WTC11 (cell line): ENCODE measurements around the gene ABHD11. TPM values are rescaled to one million over a fixed set of nuclear protein-coding genes. Genes with fewer than 3 reads are reported as not detected.

Source experiments
- ELF4 ChIP-seq: sonication (generic); formaldehyde crosslinking; IDR thresholded peaks from 2 replicates; pipeline ENCODE4 v1.8.1; 2022; ENCODE audit warnings: low read depth, mild to moderate bottlenecking, moderate library complexity, missing genetic modification reagents
- ESRRA ChIP-seq: sonication (generic); formaldehyde crosslinking; IDR thresholded peaks from 2 replicates; pipeline ENCODE4 v1.8.1; 2022; ENCODE audit warnings: mild to moderate bottlenecking, missing genetic modification reagents, borderline replicate concordance
- ETV6 ChIP-seq: sonication (generic); formaldehyde crosslinking; IDR thresholded peaks from 2 replicates; pipeline ENCODE4 v1.8.1; 2022; ENCODE audit warnings: mild to moderate bottlenecking, missing genetic modification reagents
- FOXP1 ChIP-seq: sonication (generic); formaldehyde crosslinking; IDR thresholded peaks from 2 replicates; pipeline ENCODE4 v1.8.0; 2022; ENCODE audit warnings: missing genetic modification reagents, mild to moderate bottlenecking, moderate library complexity, borderline replicate concordance
- HMGA2 ChIP-seq: fragments of 250-450 bp; sonication (Bioruptor Pico); IDR thresholded peaks from 2 replicates; pipeline ENCODE4 v1.4.0; 2021; ENCODE audit warnings: mild to moderate bottlenecking, moderate library complexity
- MYBL2 ChIP-seq: sonication (generic); formaldehyde crosslinking; IDR thresholded peaks from 2 replicates; pipeline ENCODE4 v1.8.1; 2023; ENCODE audit warnings: mild to moderate bottlenecking, moderate library complexity, missing genetic modification reagents
- NR1H2 ChIP-seq: sonication (generic); formaldehyde crosslinking; IDR thresholded peaks from 2 replicates; pipeline ENCODE4 v1.9.0; 2021; ENCODE audit warnings: mild to moderate bottlenecking, moderate library complexity, missing genetic modification reagents
- NR3C1 ChIP-seq: sonication (generic); formaldehyde crosslinking; conservative IDR thresholded peaks from 2 replicates; pipeline ENCODE4 v1.8.1; 2023; ENCODE audit warnings: low read depth, mild to moderate bottlenecking, missing genetic modification reagents
- RORB ChIP-seq: fragments of 250-450 bp; sonication (Bioruptor Pico); IDR thresholded peaks from 2 replicates; pipeline ENCODE4 v1.9.0; 2021; ENCODE audit warnings: mild to moderate bottlenecking
- ZNF121 ChIP-seq: sonication (generic); formaldehyde crosslinking; IDR thresholded peaks from 2 replicates; pipeline ENCODE4 v1.8.0; 2023; ENCODE audit warnings: missing genetic modification reagents
- ZNF219 ChIP-seq: sonication (generic); formaldehyde crosslinking; IDR thresholded peaks from 2 replicates; pipeline ENCODE4 v1.8.0; 2023; ENCODE audit warnings: missing genetic modification reagents, mild to moderate bottlenecking, borderline replicate concordance
- ZNF263 ChIP-seq: sonication (generic); formaldehyde crosslinking; IDR thresholded peaks from 2 replicates; pipeline ENCODE4 v1.8.1; 2022; ENCODE audit warnings: low read depth, mild to moderate bottlenecking, moderate library complexity, missing genetic modification reagents
- ZNF416 ChIP-seq: fragments of 250-450 bp; sonication (Bioruptor Pico); IDR thresholded peaks from 2 replicates; pipeline ENCODE4 v1.9.0; 2021; ENCODE audit warnings: mild to moderate bottlenecking, inconsistent platforms
- total RNA-seq: library from RNA; stranded (reverse); gene quantifications from 3 replicates; pipeline ENCODE4 v1.2.3, GENCODE V29; 2021
- TF ChIP-seq, protein P1 (sequence below): fragments of 250-450 bp; sonication (Bioruptor Pico); IDR thresholded peaks from 2 replicates; pipeline ENCODE4 v1.9.0; 2021; ENCODE audit warnings: mild to moderate bottlenecking
- TF ChIP-seq, protein P2 (sequence below): fragments of 250-450 bp; sonication (Bioruptor Pico); conservative IDR thresholded peaks from 2 replicates; pipeline ENCODE4 v1.9.0; 2021; ENCODE audit warnings: mild to moderate bottlenecking
- TF ChIP-seq, protein P3 (sequence below): sonication (generic); formaldehyde crosslinking; IDR thresholded peaks from 2 replicates; pipeline ENCODE4 v1.8.1; 2023; ENCODE audit warnings: mild to moderate bottlenecking, missing genetic modification reagents
- TF ChIP-seq, protein P4 (sequence below): sonication (generic); formaldehyde crosslinking; IDR thresholded peaks from 2 replicates; pipeline ENCODE4 v1.8.0; 2023; ENCODE audit warnings: mild to moderate bottlenecking, missing genetic modification reagents
- TF ChIP-seq, protein P5 (sequence below): sonication (generic); formaldehyde crosslinking; IDR thresholded peaks from 2 replicates; pipeline ENCODE4 v1.8.0; 2022; ENCODE audit warnings: mild to moderate bottlenecking, missing genetic modification reagents
- TF ChIP-seq, protein P6 (sequence below): sonication (generic); formaldehyde crosslinking; conservative IDR thresholded peaks from 2 replicates; pipeline ENCODE4 v1.8.1; 2023; ENCODE audit warnings: mild to moderate bottlenecking, low read depth, missing genetic modification reagents, moderate library complexity
- TF ChIP-seq, protein P7 (sequence below): sonication (generic); formaldehyde crosslinking; IDR thresholded peaks from 2 replicates; pipeline ENCODE4 v1.8.0; 2022; ENCODE audit warnings: mild to moderate bottlenecking, missing genetic modification reagents
- TF ChIP-seq, protein P8 (sequence below): sonication (generic); formaldehyde crosslinking; IDR thresholded peaks from 2 replicates; pipeline ENCODE4 v1.8.1; 2023; ENCODE audit warnings: mild to moderate bottlenecking, missing genetic modification reagents, borderline replicate concordance

Gene ABHD11
- total RNA-seq, 1 experiment from 2014 or later, result 23.8 TPM

DNA sequence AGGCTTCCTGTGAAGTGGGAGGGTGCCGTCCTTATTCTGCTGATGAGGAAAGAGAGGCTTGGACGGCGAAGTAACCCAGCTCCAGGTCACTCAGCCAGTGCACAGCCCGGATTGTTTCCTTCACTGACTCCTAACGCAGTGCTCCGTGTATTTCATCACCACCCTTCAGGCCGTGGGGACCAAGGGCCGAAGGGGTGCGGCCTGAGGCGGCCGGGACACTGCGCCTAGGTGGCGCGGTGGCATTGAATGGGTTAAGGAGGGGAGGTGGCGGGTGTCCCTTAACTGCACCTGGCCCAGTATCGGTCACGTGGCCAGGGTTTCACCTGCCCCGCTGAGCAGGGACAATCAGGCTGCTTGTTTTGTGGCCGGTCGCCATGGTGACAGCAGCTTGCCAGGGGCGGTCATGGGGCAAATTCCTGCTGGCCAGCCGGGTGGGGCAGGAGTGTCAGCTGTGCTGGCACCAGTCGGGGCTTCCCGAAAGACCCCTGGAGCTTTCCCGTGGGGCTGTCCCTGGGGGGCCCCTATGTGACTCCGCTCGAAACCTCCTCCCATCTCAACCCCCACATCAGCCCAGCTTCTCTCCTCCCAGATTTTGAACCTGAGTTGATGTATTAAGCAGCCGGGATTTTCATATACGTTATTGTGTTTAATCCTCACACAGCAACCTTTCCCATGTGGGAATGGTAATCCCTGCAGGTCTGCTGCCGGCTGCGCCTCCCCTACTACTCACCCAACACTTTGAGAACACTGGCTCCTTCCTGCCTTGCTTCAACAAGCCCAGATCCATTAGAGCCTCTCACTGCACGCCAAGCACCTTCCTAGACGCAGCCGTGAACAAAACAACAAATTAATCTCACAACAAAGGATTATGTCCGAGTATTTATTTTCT is 4.4 kb upstream of the ABHD11 start (continued):
- TF ChIP-seq, protein P1, sequence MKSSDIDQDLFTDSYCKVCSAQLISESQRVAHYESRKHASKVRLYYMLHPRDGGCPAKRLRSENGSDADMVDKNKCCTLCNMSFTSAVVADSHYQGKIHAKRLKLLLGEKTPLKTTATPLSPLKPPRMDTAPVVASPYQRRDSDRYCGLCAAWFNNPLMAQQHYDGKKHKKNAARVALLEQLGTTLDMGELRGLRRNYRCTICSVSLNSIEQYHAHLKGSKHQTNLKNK (CRISPR knock-in tag), result no peak
- TF ChIP-seq ZNF121 (CRISPR knock-in tag) (0 out of 2 replicates have a peak, but pooled peaks have one; percentile 18), ELF4 (CRISPR knock-in tag) (no peak), ETV6 (peak; percentile 94), ZNF263 (CRISPR knock-in tag) (no peak), RORB (CRISPR knock-in tag) (no peak), MYBL2 (CRISPR knock-in tag) (no peak), HMGA2 (CRISPR knock-in tag) (no peak), NR1H2 (CRISPR knock-in tag) (no peak), FOXP1 (CRISPR knock-in tag) (peak; percentile 69; the same call in 1 of the 2 replicates), ESRRA (CRISPR knock-in tag) (no peak), ZNF219 (CRISPR knock-in tag) (no peak), NR3C1 (no peak), ZNF416 (CRISPR knock-in tag) (peak; percentile 27; the same call in 1 of the 2 replicates)
- TF ChIP-seq, protein P2, sequence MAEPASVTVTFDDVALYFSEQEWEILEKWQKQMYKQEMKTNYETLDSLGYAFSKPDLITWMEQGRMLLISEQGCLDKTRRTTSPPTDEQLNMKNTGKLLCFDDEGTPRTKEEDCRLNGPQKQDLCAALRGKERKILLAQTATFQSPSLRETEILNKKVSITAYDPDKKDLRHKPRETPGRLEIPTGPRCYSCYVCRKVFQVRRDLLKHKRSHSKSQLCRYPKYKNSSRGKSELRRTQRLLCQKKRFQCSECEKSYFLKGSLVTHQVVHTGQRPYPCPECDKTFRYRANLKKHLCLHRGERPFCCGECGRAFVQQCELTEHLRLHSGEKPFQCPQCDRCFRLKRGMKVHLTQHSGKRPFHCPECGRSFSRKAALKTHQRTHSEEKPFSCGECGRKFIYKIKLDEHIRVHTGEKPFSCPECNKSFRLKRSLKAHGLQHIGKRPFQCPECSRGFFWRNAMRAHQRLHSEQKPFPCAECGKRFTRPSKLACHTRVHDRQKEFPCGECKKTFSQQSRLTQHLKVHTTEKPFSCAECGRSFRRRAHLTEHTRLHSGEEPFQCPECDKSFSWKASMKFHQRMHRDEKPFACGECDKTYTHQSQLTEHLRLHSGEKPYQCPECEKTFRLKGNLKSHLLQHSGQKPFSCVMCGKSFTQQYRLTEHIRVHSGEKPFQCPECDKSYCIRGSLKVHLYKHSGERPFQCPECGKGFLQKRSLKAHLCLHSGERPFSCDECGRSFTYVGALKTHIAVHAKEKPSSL (CRISPR knock-in tag), result no peak
- TF ChIP-seq, protein P3, sequence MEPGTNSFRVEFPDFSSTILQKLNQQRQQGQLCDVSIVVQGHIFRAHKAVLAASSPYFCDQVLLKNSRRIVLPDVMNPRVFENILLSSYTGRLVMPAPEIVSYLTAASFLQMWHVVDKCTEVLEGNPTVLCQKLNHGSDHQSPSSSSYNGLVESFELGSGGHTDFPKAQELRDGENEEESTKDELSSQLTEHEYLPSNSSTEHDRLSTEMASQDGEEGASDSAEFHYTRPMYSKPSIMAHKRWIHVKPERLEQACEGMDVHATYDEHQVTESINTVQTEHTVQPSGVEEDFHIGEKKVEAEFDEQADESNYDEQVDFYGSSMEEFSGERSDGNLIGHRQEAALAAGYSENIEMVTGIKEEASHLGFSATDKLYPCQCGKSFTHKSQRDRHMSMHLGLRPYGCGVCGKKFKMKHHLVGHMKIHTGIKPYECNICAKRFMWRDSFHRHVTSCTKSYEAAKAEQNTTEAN (CRISPR knock-in tag), result no peak
- TF ChIP-seq, protein P4, sequence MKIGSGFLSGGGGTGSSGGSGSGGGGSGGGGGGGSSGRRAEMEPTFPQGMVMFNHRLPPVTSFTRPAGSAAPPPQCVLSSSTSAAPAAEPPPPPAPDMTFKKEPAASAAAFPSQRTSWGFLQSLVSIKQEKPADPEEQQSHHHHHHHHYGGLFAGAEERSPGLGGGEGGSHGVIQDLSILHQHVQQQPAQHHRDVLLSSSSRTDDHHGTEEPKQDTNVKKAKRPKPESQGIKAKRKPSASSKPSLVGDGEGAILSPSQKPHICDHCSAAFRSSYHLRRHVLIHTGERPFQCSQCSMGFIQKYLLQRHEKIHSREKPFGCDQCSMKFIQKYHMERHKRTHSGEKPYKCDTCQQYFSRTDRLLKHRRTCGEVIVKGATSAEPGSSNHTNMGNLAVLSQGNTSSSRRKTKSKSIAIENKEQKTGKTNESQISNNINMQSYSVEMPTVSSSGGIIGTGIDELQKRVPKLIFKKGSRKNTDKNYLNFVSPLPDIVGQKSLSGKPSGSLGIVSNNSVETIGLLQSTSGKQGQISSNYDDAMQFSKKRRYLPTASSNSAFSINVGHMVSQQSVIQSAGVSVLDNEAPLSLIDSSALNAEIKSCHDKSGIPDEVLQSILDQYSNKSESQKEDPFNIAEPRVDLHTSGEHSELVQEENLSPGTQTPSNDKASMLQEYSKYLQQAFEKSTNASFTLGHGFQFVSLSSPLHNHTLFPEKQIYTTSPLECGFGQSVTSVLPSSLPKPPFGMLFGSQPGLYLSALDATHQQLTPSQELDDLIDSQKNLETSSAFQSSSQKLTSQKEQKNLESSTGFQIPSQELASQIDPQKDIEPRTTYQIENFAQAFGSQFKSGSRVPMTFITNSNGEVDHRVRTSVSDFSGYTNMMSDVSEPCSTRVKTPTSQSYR (CRISPR knock-in tag), result no peak; the same call in 1 of the 2 replicates
- TF ChIP-seq, protein P5, sequence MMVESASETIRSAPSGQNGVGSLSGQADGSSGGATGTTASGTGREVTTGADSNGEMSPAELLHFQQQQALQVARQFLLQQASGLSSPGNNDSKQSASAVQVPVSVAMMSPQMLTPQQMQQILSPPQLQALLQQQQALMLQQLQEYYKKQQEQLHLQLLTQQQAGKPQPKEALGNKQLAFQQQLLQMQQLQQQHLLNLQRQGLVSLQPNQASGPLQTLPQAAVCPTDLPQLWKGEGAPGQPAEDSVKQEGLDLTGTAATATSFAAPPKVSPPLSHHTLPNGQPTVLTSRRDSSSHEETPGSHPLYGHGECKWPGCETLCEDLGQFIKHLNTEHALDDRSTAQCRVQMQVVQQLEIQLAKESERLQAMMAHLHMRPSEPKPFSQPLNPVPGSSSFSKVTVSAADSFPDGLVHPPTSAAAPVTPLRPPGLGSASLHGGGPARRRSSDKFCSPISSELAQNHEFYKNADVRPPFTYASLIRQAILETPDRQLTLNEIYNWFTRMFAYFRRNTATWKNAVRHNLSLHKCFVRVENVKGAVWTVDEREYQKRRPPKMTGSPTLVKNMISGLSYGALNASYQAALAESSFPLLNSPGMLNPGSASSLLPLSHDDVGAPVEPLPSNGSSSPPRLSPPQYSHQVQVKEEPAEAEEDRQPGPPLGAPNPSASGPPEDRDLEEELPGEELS (CRISPR knock-in tag), result 0 out of 2 replicates have a peak, but pooled peaks have one; percentile 55
- TF ChIP-seq, protein P6, sequence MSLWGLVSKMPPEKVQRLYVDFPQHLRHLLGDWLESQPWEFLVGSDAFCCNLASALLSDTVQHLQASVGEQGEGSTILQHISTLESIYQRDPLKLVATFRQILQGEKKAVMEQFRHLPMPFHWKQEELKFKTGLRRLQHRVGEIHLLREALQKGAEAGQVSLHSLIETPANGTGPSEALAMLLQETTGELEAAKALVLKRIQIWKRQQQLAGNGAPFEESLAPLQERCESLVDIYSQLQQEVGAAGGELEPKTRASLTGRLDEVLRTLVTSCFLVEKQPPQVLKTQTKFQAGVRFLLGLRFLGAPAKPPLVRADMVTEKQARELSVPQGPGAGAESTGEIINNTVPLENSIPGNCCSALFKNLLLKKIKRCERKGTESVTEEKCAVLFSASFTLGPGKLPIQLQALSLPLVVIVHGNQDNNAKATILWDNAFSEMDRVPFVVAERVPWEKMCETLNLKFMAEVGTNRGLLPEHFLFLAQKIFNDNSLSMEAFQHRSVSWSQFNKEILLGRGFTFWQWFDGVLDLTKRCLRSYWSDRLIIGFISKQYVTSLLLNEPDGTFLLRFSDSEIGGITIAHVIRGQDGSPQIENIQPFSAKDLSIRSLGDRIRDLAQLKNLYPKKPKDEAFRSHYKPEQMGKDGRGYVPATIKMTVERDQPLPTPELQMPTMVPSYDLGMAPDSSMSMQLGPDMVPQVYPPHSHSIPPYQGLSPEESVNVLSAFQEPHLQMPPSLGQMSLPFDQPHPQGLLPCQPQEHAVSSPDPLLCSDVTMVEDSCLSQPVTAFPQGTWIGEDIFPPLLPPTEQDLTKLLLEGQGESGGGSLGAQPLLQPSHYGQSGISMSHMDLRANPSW (CRISPR knock-in tag), result no peak
- TF ChIP-seq, protein P7, sequence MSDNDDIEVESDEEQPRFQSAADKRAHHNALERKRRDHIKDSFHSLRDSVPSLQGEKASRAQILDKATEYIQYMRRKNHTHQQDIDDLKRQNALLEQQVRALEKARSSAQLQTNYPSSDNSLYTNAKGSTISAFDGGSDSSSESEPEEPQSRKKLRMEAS, result peak; percentile 76
- TF ChIP-seq, protein P8, sequence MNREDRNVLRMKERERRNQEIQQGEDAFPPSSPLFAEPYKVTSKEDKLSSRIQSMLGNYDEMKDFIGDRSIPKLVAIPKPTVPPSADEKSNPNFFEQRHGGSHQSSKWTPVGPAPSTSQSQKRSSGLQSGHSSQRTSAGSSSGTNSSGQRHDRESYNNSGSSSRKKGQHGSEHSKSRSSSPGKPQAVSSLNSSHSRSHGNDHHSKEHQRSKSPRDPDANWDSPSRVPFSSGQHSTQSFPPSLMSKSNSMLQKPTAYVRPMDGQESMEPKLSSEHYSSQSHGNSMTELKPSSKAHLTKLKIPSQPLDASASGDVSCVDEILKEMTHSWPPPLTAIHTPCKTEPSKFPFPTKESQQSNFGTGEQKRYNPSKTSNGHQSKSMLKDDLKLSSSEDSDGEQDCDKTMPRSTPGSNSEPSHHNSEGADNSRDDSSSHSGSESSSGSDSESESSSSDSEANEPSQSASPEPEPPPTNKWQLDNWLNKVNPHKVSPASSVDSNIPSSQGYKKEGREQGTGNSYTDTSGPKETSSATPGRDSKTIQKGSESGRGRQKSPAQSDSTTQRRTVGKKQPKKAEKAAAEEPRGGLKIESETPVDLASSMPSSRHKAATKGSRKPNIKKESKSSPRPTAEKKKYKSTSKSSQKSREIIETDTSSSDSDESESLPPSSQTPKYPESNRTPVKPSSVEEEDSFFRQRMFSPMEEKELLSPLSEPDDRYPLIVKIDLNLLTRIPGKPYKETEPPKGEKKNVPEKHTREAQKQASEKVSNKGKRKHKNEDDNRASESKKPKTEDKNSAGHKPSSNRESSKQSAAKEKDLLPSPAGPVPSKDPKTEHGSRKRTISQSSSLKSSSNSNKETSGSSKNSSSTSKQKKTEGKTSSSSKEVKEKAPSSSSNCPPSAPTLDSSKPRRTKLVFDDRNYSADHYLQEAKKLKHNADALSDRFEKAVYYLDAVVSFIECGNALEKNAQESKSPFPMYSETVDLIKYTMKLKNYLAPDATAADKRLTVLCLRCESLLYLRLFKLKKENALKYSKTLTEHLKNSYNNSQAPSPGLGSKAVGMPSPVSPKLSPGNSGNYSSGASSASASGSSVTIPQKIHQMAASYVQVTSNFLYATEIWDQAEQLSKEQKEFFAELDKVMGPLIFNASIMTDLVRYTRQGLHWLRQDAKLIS (CRISPR knock-in tag), result no peak
